ENCODE results near the gene BTK.

BTK gene
- long read RNA-seq, transcript BTK-201 (19 exons, 2,579 nt), result major isoform, 457 of 548 reads
- long read RNA-seq, partial matches to known transcripts, result 44 of 548 reads
- long read RNA-seq, other reads (novel, unspliced or antisense), result 44 of 548 reads

GRCh38 chrX:101385795-101386541 is at the start of gene BTK:
TSS of gene BTK (minus strand) at chrX:101386191. CDS start at chrX:101375284, 10,907 bp downstream.
- peak; percentile 61 to 80 for DNase-seq (ENCODE audit: low read depth in 1 of 2, low spot score in 1 of 2)
- TF ChIP-seq POLR2AphosphoS5 (IDR thresholded peaks at IDR 0.05; ENCODE audit: low read depth) (peak; percentile 69; the same call in 1 of the 2 replicates), REST (IDR thresholded peaks at IDR 0.05; ENCODE audit: insufficient replicate concordance, low read depth) (peak; percentile 26), SPI1 (IDR thresholded peaks at IDR 0.05; ENCODE audit: borderline replicate concordance, low read depth) (peak; percentile 96), GABPA (IDR thresholded peaks at IDR 0.05; ENCODE audit: low read depth) (no peak)
- H3K27ac ChIP-seq (replicated peaks), result peak within 1 kb of the TSS; percentile 88
- no peaks in the 10 kb centered on the region for H3K27me3 ChIP-seq (ENCODE audit: insufficient read depth, poor library complexity, severe bottlenecking)
- peak within 1 kb of the TSS; percentile 55 for H3K4me3 ChIP-seq (replicated peaks; ENCODE audit: insufficient read depth, low read length)

GRCh38 chrX:101430457-101431078 is 44.6 kb upstream of the BTK start:
- H3K27ac ChIP-seq (replicated peaks), result no peak overlapping the region
- no peak overlapping the region for H3K4me3 ChIP-seq (replicated peaks; ENCODE audit: insufficient read depth, low read length)
- no peak for DNase-seq (ENCODE audit: low read depth in 1 of 2, low spot score in 1 of 2)
- TF ChIP-seq SPI1 (IDR thresholded peaks at IDR 0.05; ENCODE audit: borderline replicate concordance, low read depth) (no peak), GABPA (IDR thresholded peaks at IDR 0.05; ENCODE audit: low read depth) (no peak), REST (IDR thresholded peaks at IDR 0.05; ENCODE audit: insufficient replicate concordance, low read depth) (no peak), POLR2AphosphoS5 (IDR thresholded peaks at IDR 0.05; ENCODE audit: low read depth) (no peak), CTCF (IDR thresholded peaks at IDR 0.05; ENCODE audit: insufficient read depth, low read length) (no peak)
- no peaks in the 10 kb centered on the region for H3K27me3 ChIP-seq (ENCODE audit: insufficient read depth, poor library complexity, severe bottlenecking)

- H3K27me3 ChIP-seq (ENCODE audit: insufficient read depth, poor library complexity, severe bottlenecking), result no peaks in the 10 kb centered on the region
- TF ChIP-seq CTCF (IDR thresholded peaks at IDR 0.05; ENCODE audit: insufficient read depth, low read length) (no peak), GABPA (IDR thresholded peaks at IDR 0.05; ENCODE audit: low read depth) (no peak), REST (IDR thresholded peaks at IDR 0.05; ENCODE audit: insufficient replicate concordance, low read depth) (no peak), POLR2AphosphoS5 (IDR thresholded peaks at IDR 0.05; ENCODE audit: low read depth) (no peak), SPI1 (IDR thresholded peaks at IDR 0.05; ENCODE audit: borderline replicate concordance, low read depth) (no peak)
- H3K4me3 ChIP-seq (replicated peaks; ENCODE audit: insufficient read depth, low read length), result no peak overlapping the region
- DNase-seq (ENCODE audit: low read depth in 1 of 2, low spot score in 1 of 2), result no peak
- H3K27ac ChIP-seq (replicated peaks), result no peak overlapping the region
Observed at GRCh38 chrX:101429934-101430333, 43.9 kb upstream of the BTK start.
